DOHH2 (cell line): ENCODE data around the gene CAPZB.

Experiments
- EZH2phosphoT487 ChIP-seq: fragments of 200-600 bp; sonication (generic); IDR thresholded peaks from 2 replicates; pipeline ENCODE4 v1.6.1; 2017; ENCODE audit warnings: borderline replicate concordance, mild to moderate bottlenecking, antibody characterized with exemption, low read length, moderate library complexity, mixed read lengths
- TF ChIP-seq, protein P1 (sequence below): fragments of 200-600 bp; sonication (generic); IDR thresholded peaks from one replicate; pipeline ENCODE4 v1.5.1; 2014; ENCODE audit warnings: antibody characterized with exemption, mild to moderate bottlenecking, low read depth, low read length; ENCODE audit not compliant: poor library complexity, severe bottlenecking

DNA sequence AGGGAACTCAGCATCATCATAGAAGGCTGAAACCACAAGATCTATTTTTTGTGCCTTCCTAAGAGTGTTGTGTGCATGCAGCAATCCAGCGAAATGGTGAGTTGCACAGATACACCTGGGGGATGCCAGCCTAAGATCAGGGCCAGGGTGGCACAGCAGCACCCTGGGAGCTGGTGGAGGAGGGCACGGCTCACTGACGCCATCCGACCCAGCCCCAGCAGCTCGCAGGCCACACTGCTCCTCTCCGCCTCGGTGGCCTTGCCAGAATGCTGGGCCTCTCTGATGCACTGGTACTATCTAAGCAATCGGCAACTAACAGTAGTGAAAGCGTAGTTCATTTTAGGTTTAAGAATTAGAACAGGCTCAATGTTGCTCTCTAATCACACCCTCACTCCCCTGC lies 37.8 kb downstream of the CAPZB start:
- TF ChIP-seq, protein P1, sequence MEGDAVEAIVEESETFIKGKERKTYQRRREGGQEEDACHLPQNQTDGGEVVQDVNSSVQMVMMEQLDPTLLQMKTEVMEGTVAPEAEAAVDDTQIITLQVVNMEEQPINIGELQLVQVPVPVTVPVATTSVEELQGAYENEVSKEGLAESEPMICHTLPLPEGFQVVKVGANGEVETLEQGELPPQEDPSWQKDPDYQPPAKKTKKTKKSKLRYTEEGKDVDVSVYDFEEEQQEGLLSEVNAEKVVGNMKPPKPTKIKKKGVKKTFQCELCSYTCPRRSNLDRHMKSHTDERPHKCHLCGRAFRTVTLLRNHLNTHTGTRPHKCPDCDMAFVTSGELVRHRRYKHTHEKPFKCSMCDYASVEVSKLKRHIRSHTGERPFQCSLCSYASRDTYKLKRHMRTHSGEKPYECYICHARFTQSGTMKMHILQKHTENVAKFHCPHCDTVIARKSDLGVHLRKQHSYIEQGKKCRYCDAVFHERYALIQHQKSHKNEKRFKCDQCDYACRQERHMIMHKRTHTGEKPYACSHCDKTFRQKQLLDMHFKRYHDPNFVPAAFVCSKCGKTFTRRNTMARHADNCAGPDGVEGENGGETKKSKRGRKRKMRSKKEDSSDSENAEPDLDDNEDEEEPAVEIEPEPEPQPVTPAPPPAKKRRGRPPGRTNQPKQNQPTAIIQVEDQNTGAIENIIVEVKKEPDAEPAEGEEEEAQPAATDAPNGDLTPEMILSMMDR, result no peak
- TF ChIP-seq EZH2phosphoT487, result no peak
